Midbrain (tissue), 1 donor: Measurements from ENCODE around the gene RNF19B.
"Not testable (repeated sequence)": the region's sequence is repeated elsewhere in the genome, so short reads cannot be mapped to it uniquely, and the experiment has no call there.

Experiments
- DNase-seq: peaks from one replicate; lab custom pipeline; 2025; lab: John Stamatoyannopoulos, UW

The RNF19B gene

DNA sequence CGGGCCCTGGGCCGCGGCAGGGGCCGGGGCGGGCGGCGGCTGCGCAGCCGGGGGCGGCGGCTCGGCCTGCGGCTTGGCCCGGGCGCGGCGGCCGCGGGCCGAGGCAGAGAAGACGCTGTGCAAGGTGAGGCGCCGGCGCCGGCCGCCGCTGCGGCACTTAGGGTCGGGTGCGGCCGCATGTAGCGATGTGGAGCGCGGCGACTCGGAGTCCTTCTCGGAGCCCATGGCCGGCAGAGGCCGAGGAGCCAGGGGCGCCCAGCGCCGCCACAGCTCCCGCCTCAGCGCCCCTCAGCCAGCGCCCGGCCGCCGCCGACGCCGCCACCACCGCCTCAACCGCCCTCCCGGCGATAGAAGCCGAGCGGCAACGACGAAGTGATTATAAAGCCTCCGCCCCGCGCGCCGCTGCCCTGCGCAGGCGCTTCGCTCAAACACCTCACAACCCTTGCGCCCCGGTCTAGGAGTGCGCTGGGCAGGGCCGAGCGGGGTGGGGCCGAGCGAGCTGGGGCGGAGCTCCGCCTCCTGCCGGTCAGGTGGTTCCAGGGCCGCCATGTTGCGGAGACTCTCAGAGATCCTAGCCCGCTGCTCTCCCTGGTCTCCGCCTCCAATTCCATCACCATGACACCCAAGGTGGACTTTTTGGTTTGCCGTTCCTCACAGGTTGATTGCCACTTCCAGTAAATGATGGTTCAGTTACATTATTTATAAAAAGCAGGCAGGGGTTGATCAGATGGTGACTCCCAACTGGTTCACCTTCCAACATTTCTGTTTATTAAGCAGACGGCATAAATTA is at the start of gene RNF19B:
Gene RNF19B (minus strand): TSS at position 349 of the 790 bp plus-strand sequence. CDS start 124 bp downstream, at position 225.
- peak; percentile 96 for DNase-seq

DNA sequence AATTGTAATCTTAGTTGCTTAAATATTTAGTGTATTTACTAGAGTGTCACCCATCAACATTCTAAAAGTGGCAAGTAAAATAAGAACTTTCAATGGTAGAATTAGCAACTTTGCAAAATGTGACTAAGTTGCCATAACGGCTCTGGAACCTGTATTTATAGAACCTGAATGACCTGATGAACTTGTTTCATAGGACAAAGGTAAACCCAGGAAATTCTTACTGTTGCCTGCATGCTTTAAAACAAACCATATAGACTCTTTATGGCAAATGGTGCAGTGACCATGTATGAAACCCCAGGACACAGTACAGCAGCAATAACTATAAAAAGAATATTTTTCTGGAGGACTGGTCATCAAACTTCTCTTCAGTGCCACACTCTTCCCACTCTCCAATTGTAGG is 49.2 kb upstream of the RNF19B start:
- no peak for DNase-seq

GRCh38 chr1:33012165-33012564 is 47.6 kb upstream of the RNF19B start:
- DNase-seq: no peak

GRCh38 chr1:33010932-33011731 is 46.5 kb upstream of the RNF19B start:
- no peak for DNase-seq

GRCh38 chr1:33009561-33009960 is 45.0 kb upstream of the RNF19B start:
- no peak for DNase-seq

GRCh38 chr1:33008051-33008914 is 43.7 kb upstream of the RNF19B start:
- no peak for DNase-seq

GRCh38 chr1:33007190-33008050 is 42.8 kb upstream of the RNF19B start:
- DNase-seq: no peak

GRCh38 chr1:33005838-33006421 is 41.3 kb upstream of the RNF19B start:
- DNase-seq: no peak

DNA sequence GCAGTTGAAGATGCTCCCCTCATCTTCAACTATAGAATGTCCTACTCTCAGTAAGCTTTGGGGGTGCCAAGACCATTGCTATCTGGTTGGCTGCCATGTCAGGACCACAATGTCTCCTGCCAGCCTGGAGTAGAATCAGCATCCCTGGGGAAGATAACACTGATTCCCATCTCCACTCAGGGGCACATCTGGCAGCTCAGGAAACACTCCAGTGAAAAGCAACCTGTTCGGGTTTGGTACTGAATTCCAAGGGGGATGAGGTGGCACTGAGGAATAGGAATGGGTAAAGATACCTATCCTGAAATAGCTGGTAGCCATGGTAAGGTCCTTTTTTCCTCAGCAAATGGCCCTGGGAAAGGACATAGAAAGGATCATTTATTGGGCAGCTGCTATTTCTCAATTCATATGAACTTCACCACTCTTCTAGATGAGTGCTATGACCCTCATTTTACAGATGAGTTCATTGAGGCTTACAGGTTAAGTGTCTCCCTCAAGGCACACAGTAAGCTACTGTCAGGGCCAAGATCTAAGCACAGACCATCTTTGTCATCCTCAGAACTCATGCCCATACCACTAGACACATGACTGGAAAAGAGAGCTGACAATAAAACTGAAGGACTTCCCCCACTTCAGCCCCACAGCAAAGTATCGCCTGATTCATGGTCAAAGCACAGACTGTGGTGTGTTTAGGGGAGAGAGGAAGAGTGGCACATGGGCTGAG is 40.7 kb upstream of the RNF19B start:
- DNase-seq: no peak

DNA sequence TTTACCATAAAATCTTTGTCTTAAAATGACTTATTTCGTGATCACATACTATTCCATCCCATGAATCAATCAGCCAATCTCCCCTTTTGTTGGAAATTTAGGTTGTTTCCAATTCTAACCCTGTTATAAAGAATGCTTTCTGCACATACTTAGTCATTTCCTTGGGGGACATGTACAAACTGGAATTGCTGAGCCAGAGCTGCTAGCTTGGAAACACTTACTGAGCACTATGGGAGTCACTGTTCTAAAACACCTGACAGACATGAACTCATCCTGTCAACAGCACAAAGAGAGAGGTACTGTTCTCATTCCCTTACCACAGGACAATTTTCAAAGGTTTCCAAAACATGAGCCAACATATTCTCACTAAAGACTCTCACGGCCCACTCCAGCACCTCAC is 40.0 kb upstream of the RNF19B start:
- no peak for DNase-seq

GRCh38 chr1:33003657-33004056 is 39.0 kb upstream of the RNF19B start:
- DNase-seq: no peak

- DNase-seq: no peak
Observed at GRCh38 chr1:33002006-33002405, 37.4 kb upstream of the RNF19B start.

DNA sequence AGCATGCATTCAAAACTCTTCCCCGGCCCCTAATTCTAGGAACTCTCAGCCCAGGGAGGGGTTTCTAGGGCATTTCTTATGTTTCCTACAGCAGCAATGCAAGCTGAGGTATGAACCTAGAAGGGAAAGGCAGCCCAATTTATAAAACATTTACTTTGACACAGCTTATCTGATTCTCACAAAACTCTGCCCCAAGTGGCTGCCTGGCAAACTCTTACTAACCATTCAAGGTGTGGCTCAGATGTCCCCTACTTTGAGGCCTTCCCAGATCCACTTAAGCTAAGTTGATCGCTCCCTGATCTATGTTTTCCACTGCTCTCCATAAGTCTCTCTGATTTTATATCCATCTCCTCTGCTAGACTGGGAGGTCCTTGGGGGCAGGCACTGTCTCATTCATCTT is 36.7 kb upstream of the RNF19B start:
- DNase-seq: no peak

DNA sequence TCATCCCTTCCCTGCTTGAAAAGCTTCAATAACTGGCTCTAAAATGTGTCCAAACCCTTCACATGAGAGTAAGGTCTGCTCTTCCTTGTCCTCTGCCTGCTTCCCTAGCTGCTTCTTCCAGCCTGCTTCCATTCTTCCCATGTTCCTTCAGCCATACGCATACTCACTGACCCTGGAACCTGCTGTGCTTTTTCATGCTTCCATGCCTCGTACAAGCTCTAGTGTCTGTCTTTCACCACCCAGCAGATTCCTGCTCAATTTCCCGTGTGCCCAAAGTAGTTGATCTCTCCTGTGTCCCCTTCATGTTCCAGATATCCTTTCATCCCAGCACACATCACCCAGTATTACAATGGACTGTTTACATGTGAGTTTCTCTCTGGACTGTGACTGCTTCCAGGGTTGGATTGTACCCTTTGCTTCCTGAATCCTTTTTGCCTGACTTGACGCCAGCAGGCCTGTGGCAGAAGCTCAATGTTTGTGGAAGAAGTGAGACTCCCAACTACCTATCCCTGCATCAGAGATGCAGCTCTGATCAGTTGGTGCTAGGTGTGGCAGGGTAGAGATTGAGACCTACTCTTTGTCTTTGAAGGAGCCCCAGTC is 35.9 kb upstream of the RNF19B start:
- no peak for DNase-seq

- DNase-seq: no peak
Observed at GRCh38 chr1:32998997-32999396, 34.4 kb upstream of the RNF19B start.

DNA sequence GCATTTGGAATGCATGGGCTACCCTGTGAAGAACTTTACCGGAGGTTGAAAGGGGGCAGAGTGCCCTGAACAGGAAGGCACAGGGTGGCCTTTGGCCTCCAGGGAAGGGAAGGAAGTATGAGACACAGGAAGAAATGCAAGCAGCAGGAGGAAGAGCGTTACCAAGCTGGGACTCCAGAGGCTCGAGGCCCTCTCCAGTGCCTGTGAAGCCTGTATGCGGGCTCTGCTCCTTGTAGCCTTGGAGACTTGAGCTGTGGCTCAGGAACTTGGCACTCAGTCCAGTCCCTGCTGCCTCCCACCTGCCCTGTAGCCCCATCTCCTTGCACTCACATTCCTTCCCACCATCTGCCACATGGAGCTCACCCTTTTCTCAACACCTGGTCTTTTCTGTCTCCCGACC is 33.5 kb upstream of the RNF19B start:
- no peak for DNase-seq

DNA sequence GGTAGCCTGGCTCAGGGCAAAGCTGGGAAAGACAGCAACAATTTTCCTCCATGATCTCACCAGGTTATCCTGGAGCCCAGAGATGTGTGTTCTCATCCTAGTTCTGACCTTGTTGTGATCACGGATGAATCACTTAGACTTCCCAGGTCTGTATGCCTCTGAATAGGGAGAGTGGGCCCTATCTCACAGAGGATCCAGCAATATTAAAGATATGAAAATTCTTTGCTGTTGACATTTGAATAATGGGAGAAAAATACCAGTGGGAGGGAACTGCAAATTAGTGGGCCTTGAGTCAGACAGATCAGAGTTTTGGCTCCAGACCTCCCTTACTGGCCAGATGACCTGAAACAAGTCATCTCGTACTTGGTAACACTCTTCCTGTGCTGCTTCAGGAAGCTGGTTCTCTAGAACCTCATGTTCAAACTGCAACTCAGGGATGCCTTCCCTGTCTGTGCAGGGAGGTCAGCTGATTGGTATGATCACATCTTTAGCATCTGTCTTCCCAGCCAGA is 32.8 kb upstream of the RNF19B start:
- no peak for DNase-seq

GRCh38 chr1:32993324-32993636 is 28.7 kb upstream of the RNF19B start:
- DNase-seq: not testable (repeated sequence)

- peak; percentile 29 for DNase-seq
Observed at GRCh38 chr1:32992489-32993323, 28.1 kb upstream of the RNF19B start.
